Body of pancreas (tissue), 4 donors: Measurements from ENCODE around the gene SRGAP1.

Experiments
- CTCF ChIP-seq, 7 experiments: fragments of 450-650 bp in 4 of 7; fragments of 200-600 bp in 3 of 7; sonication (generic) in 3 of 7; IDR thresholded peaks; one replicate each; pipeline ENCODE4 v1.5.1; 2016 to 2019; ENCODE audit warnings: antibody characterized with exemption in 7 of 7
- POLR2A ChIP-seq, 3 donors: fragments of 450-650 bp; IDR thresholded peaks; one replicate each; pipeline ENCODE4 v1.6.1; 2016; ENCODE audit warnings: antibody characterized with exemption in 3 of 3, mild to moderate bottlenecking in 2 of 3

GRCh38 chr12:64139021-64139420 is 294.5 kb downstream of the SRGAP1 start:
- TF ChIP-seq CTCF (IDR thresholded peaks at IDR 0.05), result no peak
- TF ChIP-seq POLR2A (IDR thresholded peaks at IDR 0.05), result no peak
